Measurements from ENCODE around the gene ADNP2. TPM values are rescaled to one million over a fixed set of nuclear protein-coding genes. Genes with fewer than 3 reads are reported as not detected.

ADNP2 gene
- total RNA-seq, 3 donors from 2014 or later = 15.7 to 20.3 (median 20.1) TPM

GRCh38 chr18:80109676-80110078 lies 615 bp downstream of the ADNP2 start:
- Histone ChIP-seq H3K4me3 (peak overlapping the region; percentile 63 to 88 (median 74)), H3K27me3 (no peaks in the 10 kb centered on the region), H3K27ac (peak overlapping the region; percentile 95 to 96), H3K4me1 (peaks cover 4% of the 10 kb centered on the region in 2 donors), H3K36me3 (no peaks in the 10 kb centered on the region), H3K9me3 (peaks cover 0 to 4% of the 10 kb centered on the region in 2 donors)
- peak in 1 of 2 donors; percentile 21 for DNase-seq (ENCODE audit: low spot score in 2 of 2)
- TF ChIP-seq POLR2AphosphoS5 (IDR thresholded peaks at IDR 0.05) (no peak), POLR2A (IDR thresholded peaks at IDR 0.05) (no peak), CTCF (IDR thresholded peaks at IDR 0.05) (no peak)
- intact Hi-C loops (cut with DNase I; ENCODE audit: low total_unique reads) = no loop called here

DNA sequence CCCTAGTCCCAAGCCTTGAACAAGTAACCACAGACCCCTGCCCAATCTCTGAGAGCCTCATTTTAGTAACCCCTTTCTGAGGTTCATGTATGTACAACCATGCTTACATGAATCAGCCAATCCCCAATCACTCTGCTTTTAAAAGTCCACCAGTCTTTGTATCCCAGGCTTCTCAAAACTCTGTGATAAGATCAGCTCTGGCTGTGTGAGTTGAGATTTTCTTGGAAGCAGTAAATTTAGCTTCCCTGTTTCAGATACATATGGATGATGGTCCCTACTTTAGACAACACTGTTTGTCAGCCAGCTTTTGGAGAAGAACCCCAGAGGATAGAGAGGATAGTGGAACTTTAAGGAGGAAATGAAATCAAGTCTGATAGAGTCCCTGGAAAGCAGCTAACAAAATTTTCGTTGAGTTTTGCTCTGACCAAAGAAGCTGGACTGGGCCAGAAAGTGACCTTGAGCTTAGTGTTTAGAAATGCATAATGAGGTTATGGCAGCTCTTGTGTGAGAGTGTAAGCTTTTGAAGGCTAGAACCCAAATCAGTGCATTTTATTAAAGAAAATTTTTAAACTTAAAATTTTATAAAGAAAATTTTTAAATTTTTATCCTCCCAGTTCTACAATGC lies 3.7 kb downstream of the ADNP2 start:
- intact Hi-C loops (cut with DNase I; ENCODE audit: low total_unique reads) = no loop called here

GRCh38 chr18:80115035-80115434 lies 6.0 kb downstream of the ADNP2 start:
- Histone ChIP-seq H3K27me3 (no peaks in the 10 kb centered on the region), H3K27ac (no peak overlapping the region), H3K9me3 (no peaks in the 10 kb centered on the region), H3K4me1 (peaks cover 4% of the 10 kb centered on the region in 2 donors), H3K36me3 (no peaks in the 10 kb centered on the region), H3K4me3 (no peak overlapping the region)
- TF ChIP-seq CTCF (IDR thresholded peaks at IDR 0.05) (no peak), POLR2AphosphoS5 (IDR thresholded peaks at IDR 0.05) (no peak), POLR2A (IDR thresholded peaks at IDR 0.05) (no peak)
- intact Hi-C loops (cut with DNase I; ENCODE audit: low total_unique reads) = no loop called here
- no peak for DNase-seq (ENCODE audit: low spot score in 2 of 2)

More for the DNA sequence above, 3.7 kb downstream of the ADNP2 start:
- H3K9me3 ChIP-seq = peaks cover 0 to 4% of the 10 kb centered on the region in 2 donors
- no peaks in the 10 kb centered on the region for H3K27me3 ChIP-seq
- DNase-seq (ENCODE audit: low spot score in 2 of 2) = no peak
- H3K4me1 ChIP-seq = peaks cover 4% of the 10 kb centered on the region in 2 donors
- no peak for TF ChIP-seq POLR2AphosphoS5 (IDR thresholded peaks at IDR 0.05)
- no peak for TF ChIP-seq POLR2A (IDR thresholded peaks at IDR 0.05)
- no peak for TF ChIP-seq CTCF (IDR thresholded peaks at IDR 0.05)
- no peak overlapping the region for H3K27ac ChIP-seq
- H3K36me3 ChIP-seq = no peaks in the 10 kb centered on the region
- H3K4me3 ChIP-seq = no peak overlapping the region

GRCh38 chr18:80119111-80119510 lies 10.0 kb downstream of the ADNP2 start:
- TF ChIP-seq POLR2A (IDR thresholded peaks at IDR 0.05) (no peak), CTCF (IDR thresholded peaks at IDR 0.05) (no peak), POLR2AphosphoS5 (IDR thresholded peaks at IDR 0.05) (no peak)
- intact Hi-C loops (cut with DNase I; ENCODE audit: low total_unique reads) = loop anchor here (2.0 kb wide), 1 partner anchor 40 kb away; no protein-coding TSS in a partner anchor
- no peaks in the 10 kb centered on the region for H3K9me3 ChIP-seq

GRCh38 chr18:80120932-80121331 lies 11.9 kb downstream of the ADNP2 start:
- intact Hi-C loops (cut with DNase I; ENCODE audit: low total_unique reads) = no loop called here
- H3K27ac ChIP-seq = no peak overlapping the region
- no peak for TF ChIP-seq POLR2AphosphoS5 (IDR thresholded peaks at IDR 0.05)
- no peak for TF ChIP-seq POLR2A (IDR thresholded peaks at IDR 0.05)
- TF ChIP-seq CTCF (IDR thresholded peaks at IDR 0.05) = no peak

More at GRCh38 chr18:80119111-80119510, 10.0 kb downstream of the ADNP2 start:
- H3K27me3 ChIP-seq = no peaks in the 10 kb centered on the region
- no peaks in the 10 kb centered on the region for H3K36me3 ChIP-seq
- H3K4me1 ChIP-seq = no peaks in the 10 kb centered on the region
- H3K27ac ChIP-seq = no peak overlapping the region
- H3K4me3 ChIP-seq = no peak overlapping the region
- DNase-seq (ENCODE audit: low spot score in 2 of 2) = no peak

More at GRCh38 chr18:80120932-80121331, 11.9 kb downstream of the ADNP2 start:
- Histone ChIP-seq H3K36me3 (no peaks in the 10 kb centered on the region), H3K4me1 (no peaks in the 10 kb centered on the region), H3K27me3 (no peaks in the 10 kb centered on the region), H3K9me3 (no peaks in the 10 kb centered on the region), H3K4me3 (no peak overlapping the region)
- DNase-seq (ENCODE audit: low spot score in 2 of 2) = no peak
